CD4-positive, alpha-beta T cell treated with Interleukin-4 for 1 hour (primary cell): ENCODE measurements around the gene KLHDC3.
"Not testable (repeated sequence)": the region's sequence is repeated elsewhere in the genome, so short reads cannot be mapped to it uniquely, and the experiment has no call there.

Experiments used
- DNase-seq, 2 donors: peaks; one replicate each; pipeline ENCODE4 v3.0.0-alpha.2; 2020 to 2022

Gene KLHDC3

DNA sequence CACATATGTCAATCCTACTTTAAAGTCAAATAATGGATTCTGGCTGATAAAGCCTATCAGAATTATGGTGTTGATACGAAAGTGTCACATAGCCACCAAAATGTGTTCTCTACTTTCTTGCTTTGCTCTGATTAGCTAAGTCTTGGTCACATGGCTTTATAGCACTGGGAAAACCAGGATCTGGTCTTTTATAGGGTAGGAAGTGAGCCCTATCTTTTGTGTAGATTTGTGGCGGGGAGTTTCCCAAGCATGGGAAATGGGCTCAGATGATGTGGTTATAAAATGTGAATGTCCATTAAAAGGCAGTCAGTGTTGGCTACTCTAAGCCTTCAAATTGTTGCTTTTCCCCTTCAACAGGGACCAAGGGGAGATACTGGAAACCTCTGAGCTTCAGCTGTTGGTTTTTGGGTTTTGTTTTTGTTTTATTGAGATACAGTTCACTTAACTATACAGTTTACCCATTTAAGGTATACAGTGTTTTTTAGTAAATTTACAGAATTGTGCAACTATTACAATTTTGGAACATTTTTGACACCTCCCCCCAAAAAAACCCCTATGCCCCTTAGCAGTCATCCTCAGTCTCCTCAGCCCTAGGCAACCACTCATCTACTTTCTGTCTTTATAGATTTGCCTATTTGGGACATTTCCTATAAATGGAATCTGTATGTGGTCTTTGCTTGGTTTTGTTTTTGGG is 19.6 kb downstream of the KLHDC3 start:
- DNase-seq: no peak

DNA sequence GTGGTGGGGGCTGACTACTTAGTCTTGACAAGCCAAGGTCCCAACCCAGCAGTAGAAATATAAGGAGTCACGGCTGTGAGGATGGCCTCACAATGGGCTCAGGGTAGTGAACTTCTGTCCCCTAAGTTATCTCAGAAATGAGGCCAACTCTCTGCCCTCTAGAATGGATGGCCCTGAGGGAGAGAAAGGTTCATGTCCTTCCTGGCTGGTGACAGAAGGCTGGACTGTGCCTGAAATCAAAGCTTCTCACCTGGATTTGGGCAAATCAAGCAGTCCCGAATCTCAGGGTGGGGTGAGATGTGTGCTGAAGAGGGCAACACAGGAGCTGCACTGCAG is 20.1 kb downstream of the KLHDC3 start:
- DNase-seq: no peak

DNA sequence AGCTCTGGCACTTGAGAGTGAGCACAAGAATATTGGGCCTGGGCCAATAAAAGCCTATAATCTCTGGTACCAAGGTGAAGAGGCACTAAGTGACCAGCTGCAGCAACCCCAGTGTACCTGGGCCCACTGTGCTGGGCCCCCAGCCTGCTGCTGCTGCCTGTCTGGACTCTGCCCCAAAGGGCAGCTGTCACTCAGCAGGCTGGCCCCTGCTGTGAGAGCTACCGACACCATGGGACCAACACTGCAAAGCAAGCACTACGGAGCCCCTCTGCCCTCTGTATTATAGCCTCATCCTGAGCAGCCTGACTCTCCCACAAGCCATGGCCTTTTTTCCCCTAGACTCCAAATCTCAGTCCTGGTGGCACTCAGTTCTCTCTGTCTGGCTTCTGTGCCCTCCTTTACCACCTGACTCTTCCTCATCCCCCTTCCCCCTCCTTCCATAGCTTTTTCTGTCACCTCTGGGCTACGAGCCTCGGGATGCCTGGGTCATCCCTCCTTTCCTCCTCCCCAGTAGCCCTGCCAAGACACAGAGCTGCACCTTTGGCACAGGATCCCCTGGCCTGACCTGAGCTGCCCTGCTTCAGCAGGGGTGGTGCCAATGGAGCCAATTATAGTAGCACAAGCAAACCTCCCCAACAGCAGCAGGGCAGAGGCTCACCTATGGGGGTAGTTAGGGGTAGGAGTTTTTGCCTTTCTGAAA is 21.6 kb downstream of the KLHDC3 start:
- DNase-seq: no peak

DNA sequence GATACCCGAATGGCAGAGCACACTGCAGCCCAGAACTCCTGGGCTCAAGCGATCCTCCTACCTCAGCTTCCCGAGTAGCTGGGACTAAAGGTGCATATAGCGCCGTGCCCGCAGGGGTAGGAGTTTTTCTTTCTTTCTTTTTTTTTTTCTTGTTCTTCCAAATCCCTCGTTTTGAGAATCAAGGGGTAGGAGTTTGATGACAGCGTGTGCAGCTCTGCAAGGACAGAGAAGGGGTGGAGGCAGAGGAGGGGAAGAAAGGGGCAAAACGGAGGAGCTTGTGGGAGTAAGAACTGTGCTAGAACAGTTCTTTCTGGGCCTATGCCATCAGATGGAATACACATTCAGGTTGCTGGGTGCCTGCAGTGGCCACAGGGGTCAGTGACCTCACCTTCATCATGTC is 22.7 kb downstream of the KLHDC3 start:
- DNase-seq: no peak

DNA sequence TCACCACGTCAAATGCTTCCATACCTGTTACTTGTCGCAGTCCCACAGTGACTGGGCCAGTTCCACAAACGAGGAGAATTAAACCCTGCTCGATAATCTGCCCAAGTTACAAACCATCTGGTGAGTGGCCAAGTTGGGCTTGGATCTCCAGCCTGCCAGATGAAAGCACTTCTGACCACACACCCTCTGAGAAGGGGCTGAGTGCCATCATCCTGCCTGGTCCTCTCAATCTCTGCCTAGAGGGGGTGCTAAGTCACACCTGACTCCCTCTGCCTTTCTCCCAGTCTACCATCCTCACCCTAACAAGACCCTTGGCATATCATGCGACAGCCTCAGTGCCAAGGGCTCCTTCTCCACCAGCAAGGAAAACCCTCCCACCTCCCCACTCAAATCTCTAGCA is 23.1 kb downstream of the KLHDC3 start:
- DNase-seq: no peak

DNA sequence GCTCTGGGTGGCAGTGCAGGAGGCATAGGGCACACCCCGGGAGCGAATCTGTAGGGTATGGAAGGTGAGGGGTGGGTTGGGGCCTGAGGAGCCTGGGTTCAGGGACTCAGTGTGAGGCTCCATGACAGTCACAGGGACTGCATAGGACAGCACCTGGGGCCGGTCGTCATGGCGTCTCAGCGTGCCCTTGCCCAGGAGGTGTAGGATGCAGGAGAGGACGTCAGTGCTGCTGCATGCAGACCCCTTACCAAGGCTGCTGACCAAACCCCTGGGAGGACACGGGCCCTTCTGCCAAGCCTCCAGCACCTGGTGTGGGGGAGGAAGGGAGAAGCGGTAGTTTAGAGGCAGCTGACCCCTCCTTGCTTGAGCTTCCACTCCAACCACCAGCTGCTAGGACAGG is 23.7 kb downstream of the KLHDC3 start:
- no peak for DNase-seq

DNA sequence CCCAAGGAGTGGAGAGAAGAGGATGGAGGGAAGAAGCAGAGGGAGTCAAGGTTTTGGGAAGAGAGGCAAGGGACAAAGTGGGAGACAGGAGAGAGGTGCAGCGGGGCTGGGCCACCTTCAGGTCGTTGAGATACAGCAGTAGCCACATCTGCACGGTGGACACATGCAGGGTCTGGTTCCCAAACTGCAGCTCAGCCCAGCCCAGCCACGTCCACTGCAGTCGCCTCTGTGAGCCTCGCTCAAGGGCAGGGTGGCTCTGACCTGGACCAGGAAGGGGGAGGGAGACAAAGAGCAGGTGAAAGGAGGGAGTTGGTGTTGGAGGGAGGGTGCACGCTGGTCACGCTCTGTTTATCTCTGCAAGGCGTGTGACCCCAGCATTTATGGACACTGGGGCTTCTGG is 24.7 kb downstream of the KLHDC3 start:
- no peak for DNase-seq

DNA sequence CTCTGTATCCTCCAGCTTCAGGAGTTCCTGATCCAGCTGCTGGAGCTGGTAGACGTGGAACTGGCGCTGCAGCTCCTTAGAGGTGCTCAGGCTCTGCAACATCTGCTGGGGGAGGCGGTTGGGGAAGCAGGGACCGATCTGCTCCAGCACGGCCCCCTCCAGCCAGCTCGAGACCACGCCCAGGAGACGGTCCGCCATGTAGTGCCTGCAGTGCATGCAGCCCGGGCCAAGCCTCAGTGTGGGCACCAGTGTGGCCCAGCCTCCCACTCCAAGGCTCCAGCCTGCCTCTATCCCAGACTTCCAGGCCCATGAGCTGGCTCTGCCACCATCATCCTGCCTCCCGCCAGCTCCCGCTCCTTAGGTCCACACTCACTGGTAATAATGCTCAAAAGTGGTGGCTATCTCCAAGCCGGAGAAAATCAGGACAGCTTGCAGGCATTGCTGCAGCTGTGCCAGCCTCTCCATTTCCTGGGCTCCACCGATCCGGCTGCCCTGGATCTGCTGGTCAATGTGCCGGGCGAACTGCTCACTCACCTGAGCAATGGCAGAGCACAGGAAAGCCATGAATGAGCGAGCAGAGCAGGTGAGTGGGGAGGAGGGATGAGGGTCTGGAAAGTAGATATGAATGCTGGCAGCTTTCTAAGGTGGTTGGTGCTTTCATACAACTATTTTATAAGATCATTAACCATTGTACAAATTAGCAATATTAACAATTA is 26.7 kb downstream of the KLHDC3 start:
- DNase-seq: no peak

DNA sequence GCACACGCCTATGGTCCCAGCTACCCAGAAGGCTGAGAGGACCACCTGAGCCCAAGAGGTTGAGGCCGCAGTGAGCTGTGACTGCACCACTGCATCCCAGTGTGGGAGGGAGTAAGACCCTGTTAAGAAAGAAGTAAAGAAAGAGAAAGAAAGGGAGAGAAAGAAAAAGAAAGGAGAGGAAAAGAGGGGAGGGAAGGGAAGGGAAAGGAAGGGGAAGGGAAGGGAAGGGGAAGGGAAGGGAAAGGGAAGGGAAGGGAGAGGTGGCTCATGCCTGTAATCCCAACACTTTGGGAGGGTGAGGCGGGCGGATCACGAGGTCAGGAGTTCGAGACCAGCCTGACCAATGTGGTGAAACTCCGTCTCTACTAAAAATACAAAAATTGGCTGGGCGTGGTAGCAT is 27.4 kb downstream of the KLHDC3 start:
- not testable (repeated sequence) for DNase-seq

DNA sequence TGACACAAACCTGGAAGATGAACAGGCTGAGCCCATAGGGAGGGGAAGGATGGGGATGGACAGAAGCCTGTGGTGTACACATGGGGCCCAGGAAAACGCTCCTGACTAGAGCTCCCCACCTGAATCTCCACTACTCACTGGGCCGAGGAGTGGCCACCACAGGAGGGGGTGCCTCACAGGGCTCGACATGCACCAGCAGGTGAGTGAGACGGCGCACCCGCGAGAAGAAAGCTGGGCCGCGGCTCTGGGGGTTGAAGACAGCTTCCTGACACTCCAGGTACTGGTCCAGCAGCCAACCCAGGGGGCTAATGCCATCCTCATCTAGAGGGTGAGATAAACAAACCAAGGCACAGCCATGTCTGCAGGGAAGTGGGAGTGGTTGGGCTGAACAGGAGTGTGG is 29.3 kb downstream of the KLHDC3 start:
- no peak for DNase-seq

DNA sequence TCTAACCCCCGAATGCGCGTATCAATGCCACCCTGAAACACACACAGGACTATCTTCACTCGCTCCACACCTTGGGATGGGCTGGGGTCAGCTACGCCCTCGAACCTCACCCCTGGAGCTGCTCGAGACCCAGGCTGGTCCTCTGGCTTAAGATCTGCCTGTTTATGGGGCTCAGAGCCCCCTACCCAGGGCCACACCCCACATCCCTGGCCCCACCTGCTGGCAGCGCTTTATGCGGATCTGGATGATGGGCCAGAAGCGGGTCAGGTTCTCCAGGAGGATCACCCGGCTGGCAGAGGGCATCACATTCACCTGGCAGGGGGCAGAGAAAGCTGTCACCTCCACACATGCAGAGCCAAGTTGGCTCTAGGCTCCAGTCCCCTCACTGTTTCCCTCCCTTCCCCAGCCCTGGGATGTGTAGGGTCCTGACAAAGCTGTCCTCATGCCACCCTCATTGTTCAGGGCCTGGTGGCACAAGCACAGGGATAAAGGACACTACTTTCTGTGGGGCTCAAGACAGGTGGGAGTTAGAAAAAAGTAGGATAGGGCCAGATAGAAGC is 31.4 kb downstream of the KLHDC3 start:
- DNase-seq: no peak

DNA sequence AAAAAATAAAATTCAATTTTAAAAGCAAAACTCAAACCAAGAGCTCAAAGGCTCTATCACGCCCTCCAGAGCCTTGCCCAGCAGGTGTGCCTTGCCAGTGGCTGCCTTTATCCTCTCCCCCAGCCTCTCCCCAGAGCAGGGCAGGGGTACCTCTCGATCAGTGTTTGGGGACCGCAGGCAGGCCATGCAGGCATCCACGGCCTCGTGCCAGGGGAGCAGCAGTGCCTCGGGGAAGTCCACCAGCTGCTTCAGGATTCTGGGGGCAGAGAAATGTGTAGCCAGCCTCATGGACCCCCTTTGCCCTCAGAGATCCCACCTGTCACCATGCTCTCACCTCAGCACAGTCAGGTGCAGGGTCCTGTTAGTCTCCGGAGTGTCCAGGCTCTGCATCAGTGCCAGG is 33.9 kb downstream of the KLHDC3 start:
- no peak for DNase-seq

DNA sequence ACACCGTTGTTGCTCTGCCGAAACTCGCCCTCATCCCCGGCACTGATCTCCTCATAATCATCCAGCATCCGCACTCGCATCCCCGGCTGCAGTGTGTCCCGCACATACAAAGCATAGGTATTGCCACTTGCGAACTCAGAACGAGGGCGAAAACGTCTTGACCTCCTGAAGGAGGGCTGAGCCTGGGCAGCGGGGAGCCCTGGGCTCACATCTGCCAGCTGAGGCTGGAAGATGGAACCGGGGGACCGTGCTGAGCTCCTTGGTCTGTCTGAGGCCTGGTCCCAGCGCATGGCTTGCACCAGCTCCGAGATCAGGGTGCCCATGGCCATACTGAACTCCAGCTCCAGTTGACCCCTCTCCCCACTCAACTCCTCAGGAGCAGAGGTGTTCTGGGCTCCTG is 36.9 kb downstream of the KLHDC3 start:
- DNase-seq: no peak

DNA sequence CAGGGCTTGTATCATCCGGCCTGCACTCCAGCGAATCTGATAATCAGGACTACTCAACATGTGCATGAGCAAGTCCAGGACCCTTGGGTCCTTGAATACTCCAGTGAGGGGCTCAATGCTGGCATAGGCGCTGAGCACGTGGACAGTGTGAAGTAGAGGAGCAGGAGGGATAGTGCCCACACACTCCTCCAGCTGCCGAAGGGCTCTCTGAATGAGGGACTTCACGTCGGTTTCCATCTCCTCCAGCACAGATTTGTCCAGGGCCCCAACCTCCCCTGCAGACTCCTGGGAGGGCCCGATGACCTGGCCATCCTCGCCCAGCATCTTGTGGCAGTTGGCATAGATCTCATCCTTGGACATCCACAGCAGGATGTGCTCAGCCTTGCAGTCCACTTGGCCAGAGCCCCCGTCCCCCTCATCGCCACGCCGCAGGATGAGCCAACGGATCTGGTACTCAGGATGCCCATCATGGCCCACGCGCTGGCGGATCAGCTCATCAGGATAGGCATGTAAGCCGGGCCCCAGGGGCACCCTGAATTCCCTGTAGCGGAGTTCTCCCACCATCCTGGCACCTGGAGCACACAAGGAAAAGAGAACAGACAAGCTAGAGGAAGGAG is 38.3 kb downstream of the KLHDC3 start:
- DNase-seq: no peak

DNA sequence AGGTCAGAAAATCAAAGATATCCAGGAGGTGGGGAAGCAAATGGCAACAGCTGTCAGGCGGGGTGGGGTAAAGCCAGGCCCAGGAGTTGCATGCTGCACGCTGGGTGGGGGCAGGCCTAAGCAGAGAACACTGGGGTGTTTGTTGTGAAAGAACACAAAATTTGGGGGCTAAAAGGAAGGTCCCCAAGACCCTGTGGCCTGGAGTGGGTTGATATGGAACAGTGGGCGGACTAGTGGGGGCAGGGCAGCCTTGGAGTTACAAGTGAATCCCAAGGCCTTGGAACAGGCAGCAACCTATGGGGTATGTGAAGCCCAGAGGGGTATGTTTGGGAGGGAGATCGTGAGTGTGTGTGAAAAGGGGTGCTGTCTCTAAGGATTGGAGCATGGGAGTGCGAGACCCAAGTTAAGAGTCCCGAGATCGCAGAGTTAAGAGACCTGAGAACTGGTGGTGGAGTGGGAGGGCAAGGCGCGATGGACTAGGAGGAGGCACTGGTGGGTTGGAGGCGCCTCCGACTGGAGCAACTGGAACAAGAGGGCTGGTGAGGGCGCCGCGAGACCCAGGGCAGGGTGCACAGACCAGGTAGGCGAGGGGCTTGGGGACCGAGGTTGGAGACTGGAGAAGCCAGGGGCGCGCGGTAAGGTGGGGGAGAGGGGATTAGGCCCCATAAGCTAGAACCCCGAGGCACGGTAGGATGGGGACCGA is 38.9 kb downstream of the KLHDC3 start:
- DNase-seq: no peak

DNA sequence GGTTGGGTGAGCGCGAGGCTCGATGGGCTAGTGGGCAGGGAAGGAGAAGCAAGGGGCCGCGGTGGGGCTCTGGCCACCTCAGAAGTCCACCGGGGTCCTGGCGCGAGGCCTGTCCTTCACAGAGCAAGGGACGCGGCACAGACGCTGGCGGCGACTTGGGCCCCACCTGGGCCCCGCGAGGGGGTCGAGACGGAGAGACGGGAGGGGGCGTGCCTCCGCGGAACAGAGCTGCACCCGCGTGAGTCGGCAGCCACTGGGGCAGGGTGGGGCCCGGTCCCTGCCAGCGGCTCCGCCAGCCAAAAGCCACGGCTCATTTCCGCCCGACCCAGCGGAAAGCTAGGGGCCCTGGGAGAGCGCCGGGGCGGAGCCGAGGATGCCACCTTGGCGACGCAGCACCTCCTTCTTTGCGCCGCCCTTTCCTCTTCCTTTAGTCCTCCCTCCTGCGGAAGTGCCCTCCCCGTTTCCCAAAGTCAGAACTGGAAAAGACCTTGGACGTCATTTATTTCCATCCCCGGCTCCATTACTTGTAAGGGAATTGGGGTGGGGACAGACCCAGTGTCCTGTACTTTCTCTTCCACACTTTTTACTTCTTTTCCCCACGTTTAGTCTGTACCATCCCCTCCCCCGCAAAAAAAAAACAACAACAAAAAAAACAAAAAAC is 39.6 kb downstream of the KLHDC3 start, which contains the start of gene CUL7:
Gene CUL7 (minus strand): TSS at position 307 of the 661 bp plus-strand sequence. CDS start 1,063 bp downstream, outside the sequence.
- DNase-seq: peak; percentile 88 to 91

DNA sequence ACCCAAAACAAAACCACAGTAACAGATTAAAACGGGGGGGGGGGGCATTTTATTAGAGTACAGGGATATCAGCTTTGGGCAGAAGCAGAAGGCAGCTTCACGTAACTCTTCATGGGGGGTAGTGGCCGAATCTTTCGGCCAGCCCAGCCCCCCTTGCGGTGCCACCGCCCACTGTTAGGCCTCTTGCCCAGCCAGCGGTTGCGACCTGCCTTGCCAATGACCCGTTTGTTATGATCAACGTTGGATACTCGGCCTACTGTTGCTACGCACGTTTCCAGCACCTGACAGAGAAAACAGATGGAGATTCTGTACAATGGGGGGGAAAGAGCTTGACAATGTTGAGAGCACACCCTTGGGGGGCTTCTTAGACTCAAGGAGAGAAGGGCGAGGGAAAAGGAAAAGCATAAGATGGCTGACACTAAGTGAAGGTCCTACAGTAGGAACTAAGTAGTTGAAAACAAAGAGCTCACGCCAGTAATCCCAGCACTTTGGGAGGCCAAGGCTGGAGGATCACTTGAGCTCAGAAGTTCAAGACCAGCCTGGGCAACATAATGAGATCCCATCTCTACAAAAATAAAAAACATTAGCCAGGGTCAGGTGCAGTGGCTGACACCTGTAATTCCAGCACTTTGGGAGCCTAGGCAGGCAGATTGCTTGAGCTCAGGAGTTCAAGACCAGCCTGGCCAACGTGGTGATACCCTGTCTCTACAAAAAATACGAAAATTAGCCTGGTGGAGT is 40.3 kb downstream of the KLHDC3 start:
- DNase-seq: no peak

DNA sequence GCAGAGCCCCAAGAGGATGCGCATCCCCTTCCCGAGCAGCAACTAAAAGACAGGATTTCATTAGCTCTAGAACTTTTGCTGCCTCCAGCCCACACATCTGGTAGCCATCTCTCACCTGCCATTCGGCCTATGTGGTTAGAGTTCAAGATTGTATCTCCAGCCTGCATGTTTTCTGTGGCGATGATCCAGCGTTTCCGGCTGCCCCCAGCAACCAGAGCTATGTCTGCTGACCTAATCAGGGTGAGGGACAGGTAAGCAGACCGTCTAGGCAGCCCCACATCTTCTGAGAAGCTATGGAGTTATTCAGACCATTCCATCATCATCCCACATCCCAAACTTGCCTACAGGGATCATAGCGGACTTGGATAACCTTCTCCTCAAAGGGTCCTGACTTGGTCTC is 41.9 kb downstream of the KLHDC3 start:
- no peak for DNase-seq

DNA sequence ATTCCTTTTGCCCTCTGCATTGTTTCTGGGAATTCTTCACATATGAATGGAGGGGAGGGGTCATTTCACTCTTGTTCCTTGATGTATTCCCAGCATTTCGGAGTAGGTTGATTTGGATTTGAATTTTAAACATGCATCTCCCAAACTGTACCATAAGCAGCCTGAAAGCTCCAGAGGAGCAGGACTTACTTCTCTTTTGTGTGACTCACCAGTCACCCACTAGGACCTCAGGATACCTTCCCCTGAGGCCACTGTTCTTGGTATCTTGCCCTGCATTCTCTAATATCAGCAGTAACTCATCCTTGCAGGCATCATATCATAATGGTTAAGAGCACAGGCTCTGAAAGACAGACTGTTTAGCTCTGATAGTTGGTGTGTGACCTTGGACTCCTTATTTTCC is 44.5 kb downstream of the KLHDC3 start:
- DNase-seq: no peak

DNA sequence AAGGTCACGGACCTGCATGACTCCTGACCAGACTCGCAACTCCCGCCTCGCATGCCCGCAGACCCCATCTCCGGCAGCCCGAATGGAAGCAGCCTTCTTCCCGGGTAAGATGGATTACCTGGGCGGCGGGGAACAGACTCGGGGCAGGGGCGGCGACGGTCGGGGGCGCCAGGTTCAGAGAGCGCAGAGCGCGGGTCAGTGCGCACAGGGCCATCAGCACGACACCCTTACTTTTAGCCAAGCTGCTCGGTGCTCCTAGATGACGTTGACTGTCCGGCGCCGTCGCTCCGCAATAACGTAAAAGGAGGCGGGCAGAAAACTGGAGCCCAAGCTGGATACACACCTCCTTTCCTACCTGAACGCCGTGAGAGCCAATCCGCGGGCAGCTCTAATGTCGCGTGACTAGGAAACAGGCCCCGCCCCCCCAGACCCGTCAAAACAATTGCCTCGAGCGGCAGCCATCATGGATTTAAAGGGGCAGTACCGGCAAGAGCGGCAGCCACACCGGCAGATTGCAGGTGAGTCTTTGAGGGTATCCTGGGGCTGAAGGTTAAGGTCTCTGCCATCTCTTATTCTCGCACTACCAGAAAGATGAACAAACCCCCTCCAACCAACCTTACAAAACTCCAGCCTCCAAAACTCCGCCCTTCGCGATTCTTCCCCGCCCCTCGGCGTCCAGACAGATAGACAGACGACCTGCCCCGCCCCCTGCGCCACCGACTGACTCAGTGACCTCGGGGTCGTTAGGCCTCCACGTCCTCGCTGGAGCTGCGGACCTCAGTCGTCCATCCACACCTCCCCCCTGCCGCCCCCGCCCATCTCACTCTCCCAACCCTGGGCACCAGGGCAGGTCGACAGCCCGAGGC is 45.4 kb downstream of the KLHDC3 start, which contains the start of the genes KLC4 and MRPL2:
Gene KLC4 (plus strand): TSS at position 464 of the 866 bp plus-strand sequence. CDS start 1,705 bp downstream, outside the sequence.
Gene MRPL2 (minus strand): TSS at position 267 of the 866 bp plus-strand sequence. CDS start 53 bp downstream, at position 214.
- DNase-seq: peak; percentile 99
